EH (cell line): ENCODE data around the gene AKTIP.
A peak's percentile ranks its signal among the peaks of the same experiment; 100 is the strongest.

Experiments
- DNase-seq: peaks from one replicate; pipeline ENCODE4 v3.0.0-alpha.2; 2015; ENCODE audit warnings: low read depth

The AKTIP gene

DNA sequence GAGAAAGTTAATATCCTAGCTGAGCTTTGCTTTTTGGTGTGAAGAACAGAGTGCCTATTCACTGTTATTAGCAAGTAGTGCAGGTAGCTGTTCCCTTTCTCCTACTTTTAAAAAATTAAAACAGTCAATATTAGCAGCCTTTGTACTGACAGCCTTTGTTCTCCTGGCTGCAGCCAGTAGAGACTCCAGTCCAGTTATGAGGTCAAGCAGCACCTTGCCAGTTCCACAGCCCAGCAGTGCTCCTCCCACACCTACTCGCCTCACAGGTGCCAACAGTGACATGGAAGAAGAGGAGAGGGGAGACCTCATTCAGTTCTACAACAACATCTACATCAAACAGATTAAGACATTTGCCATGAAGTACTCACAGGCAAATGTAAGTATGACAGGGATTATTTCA is 22.6 kb downstream of the AKTIP start:
- no peak for DNase-seq

GRCh38 chr16:53478965-53479364 is 24.0 kb downstream of the AKTIP start:
- no peak for DNase-seq

- DNase-seq = no peak
Measured at GRCh38 chr16:53476867-53477266, 26.1 kb downstream of the AKTIP start.

GRCh38 chr16:53465606-53466280 is 37.3 kb downstream of the AKTIP start:
- peak; percentile 68 for DNase-seq

DNA sequence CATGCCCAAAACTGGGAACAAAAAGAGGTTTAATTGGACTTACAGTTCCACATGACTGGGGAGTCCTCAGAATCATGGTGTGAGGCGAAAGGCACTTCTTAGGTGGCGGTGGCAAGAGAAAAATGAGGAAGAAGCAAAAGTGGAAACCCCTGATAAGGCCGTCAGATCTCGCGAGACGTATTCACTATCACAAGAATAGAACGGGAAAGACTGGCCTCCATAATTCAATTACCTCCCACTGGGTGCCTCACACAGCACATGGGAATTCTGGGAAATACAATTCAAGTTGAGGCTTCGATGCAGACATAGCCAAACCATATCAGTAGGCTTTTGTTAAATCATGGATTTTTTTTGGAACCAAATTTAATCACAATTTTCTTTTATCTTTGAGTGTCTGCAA is 44.4 kb downstream of the AKTIP start:
- no peak for DNase-seq

DNA sequence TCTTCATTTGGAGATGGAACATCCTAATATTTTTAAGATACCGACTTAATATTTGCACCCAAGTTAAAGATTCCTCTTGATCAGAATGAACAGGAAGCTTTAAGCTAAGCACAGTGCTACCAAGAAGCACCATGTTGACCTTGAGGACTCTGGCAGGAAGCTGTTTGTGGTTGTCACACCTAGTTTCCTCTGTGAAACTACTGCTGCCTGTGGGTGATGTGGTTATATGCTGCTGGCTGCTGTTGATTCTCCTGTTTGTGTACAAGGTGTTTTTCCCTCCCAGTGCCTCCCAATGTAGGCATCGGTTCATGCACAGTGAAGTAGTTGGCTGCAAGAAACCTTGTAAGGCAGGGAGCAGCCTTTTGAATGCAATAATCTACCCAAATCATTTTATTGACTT is 45.3 kb downstream of the AKTIP start:
- DNase-seq = no peak

DNA sequence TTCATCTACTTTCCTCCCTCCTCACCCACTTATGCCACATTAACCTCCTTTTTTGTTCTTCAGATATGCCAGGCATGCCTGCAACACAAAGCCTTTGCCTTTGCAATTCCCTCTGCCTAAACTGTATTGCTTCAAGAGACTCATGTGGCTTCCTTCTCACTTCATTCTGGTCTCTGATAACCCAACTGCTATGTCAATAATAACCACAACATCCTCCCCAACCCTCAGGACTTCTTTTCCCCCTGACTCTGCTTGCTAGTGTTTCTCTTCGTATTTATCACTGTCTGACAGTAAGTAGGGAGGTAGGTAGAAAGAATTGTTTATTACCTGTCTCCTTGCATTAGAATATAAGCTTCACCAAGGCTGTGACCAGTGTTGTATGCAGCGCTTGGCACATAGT is 46.4 kb downstream of the AKTIP start:
- no peak for DNase-seq

DNA sequence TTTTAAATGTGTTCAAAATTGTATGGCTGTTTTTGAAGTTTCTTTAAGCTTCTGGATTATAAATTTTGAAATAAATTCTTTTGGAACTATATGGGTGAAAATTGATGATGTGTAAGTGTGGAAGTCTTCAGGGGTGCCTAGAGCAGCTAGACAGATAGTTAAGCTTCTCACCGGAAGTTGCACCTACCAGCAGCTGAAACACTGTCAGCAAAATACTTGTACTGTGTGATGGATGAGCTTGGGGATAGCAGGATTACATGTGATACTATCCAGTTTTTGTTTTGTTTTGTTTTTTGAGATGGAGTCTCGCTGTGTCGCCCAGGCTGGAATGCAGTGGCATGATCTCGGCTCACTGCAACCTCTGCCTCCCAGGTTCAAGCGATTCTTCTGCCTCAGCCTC is 49.1 kb downstream of the AKTIP start:
- no peak for DNase-seq

DNA sequence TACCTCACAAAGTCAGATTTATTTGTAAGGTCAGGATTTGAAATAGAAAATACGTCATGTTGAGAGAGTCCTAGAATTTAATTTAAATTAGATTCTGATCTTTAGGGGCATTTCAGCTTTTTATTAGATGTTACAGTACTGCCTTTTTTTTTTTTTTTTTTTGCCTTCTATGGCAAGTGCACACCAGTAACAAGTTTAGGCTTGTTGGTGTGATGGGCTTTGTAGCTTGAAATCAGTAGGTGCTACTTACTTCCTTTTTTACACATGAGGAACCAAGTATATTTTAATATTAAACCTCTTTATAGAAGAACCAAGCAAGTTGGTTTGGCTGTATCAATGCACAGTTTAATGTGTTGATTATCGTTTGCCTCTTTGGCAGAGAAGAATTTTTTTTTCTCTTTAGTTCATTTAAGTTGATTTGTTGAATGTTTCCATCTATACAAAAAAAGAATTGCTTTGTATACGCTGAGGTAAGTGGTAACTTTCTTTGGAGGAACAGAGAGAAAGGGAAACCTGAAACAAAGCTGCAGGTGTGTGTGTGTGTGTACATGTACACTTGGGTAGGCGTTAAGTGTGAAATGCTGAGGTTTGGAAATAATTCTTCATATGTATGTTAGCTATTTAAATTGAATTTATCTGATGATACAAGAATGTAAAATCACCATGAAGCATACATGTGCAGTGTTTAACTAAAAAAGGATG is 53.0 kb downstream of the AKTIP start:
- DNase-seq = no peak

- DNase-seq = no peak
Measured at GRCh38 chr16:53446090-53446489, 56.9 kb downstream of the AKTIP start.

- DNase-seq = no peak
Measured at GRCh38 chr16:53445534-53445933, 57.5 kb downstream of the AKTIP start.
